WTC11 (cell line): Measurements from ENCODE around the gene BANF2. TPM values are rescaled to one million over a fixed set of nuclear protein-coding genes. Genes with fewer than 3 reads are reported as not detected.
A peak's percentile ranks its signal among the peaks of the same experiment; 100 is the strongest.

Source experiments
- ATAC-seq: fragments of 200-7000 bp; cut with Tn5 transposase; 2 replicates; pipeline ENCODE4 v1.10.0; 2021; ENCODE audit warnings: mild to moderate bottlenecking, moderate library complexity
- CTCF ChIA-PET: fragments of 300-600 bp; sonication (Branson Sonifier 250); formaldehyde crosslinking; loops from one replicate; lab custom pipeline; 2021; ENCODE audit warnings: antibody characterized with exemption; lab: Charles Lee
- POLR2A ChIA-PET: fragments of 350-600 bp; sonication (Branson Sonifier 250); formaldehyde crosslinking; loops from one replicate; lab custom pipeline; 2021; ENCODE audit warnings: antibody characterized with exemption; lab: Charles Lee
- DNase-seq: peaks from one replicate; pipeline ENCODE4 v3.0.0; 2021; ENCODE audit warnings: low spot score
- H3K27ac Mint-ChIP-seq: 2 replicates; pipeline ENCODE4 v1.8.0; 2021; ENCODE audit warnings: mixed read lengths
- H3K27me3 Mint-ChIP-seq: 2 replicates; pipeline ENCODE4 v1.8.0; 2021; ENCODE audit warnings: low read depth, mild to moderate bottlenecking, moderate library complexity, mixed read lengths
- H3K36me3 Mint-ChIP-seq: 2 replicates; pipeline ENCODE4 v1.8.0; 2021; ENCODE audit warnings: mixed read lengths
- H3K4me1 Mint-ChIP-seq: 2 replicates; pipeline ENCODE4 v1.8.0; 2022; ENCODE audit warnings: mixed read lengths
- H3K4me3 Mint-ChIP-seq: 2 replicates; pipeline ENCODE4 v1.8.0; 2021; ENCODE audit warnings: mild to moderate bottlenecking, moderate library complexity, mixed read lengths
- H3K9me3 Mint-ChIP-seq: 2 replicates; pipeline ENCODE4 v1.8.0; 2021; ENCODE audit warnings: mixed read lengths
- AFF4 ChIP-seq: sonication (generic); formaldehyde crosslinking; IDR thresholded peaks from 2 replicates; pipeline ENCODE4 v1.8.1; 2023; ENCODE audit warnings: mild to moderate bottlenecking, missing genetic modification reagents, borderline replicate concordance
- AR ChIP-seq: fragments of 250-450 bp; sonication (Bioruptor Pico); IDR thresholded peaks from 2 replicates; pipeline ENCODE4 v1.9.0; 2021; ENCODE audit warnings: mild to moderate bottlenecking
- E2F4 ChIP-seq: sonication (generic); formaldehyde crosslinking; IDR thresholded peaks from 2 replicates; pipeline ENCODE4 v1.8.1; 2022; ENCODE audit warnings: low read depth, mild to moderate bottlenecking, moderate library complexity, missing genetic modification reagents, borderline replicate concordance
- ETV6 ChIP-seq: sonication (generic); formaldehyde crosslinking; IDR thresholded peaks from 2 replicates; pipeline ENCODE4 v1.8.1; 2022; ENCODE audit warnings: mild to moderate bottlenecking, missing genetic modification reagents
- SMAD3 ChIP-seq: sonication (generic); formaldehyde crosslinking; IDR thresholded peaks from 2 replicates; pipeline ENCODE4 v1.8.0; 2022; ENCODE audit warnings: missing genetic modification reagents, mild to moderate bottlenecking, borderline replicate concordance
- ZNF121 ChIP-seq: sonication (generic); formaldehyde crosslinking; IDR thresholded peaks from 2 replicates; pipeline ENCODE4 v1.8.0; 2023; ENCODE audit warnings: missing genetic modification reagents
- ZSCAN18 ChIP-seq: fragments of 250-450 bp; sonication (Bioruptor Pico); IDR thresholded peaks from 2 replicates; pipeline ENCODE4 v2.1.2; 2022; ENCODE audit warnings: mild to moderate bottlenecking, moderate library complexity
- total RNA-seq: library from RNA; stranded (reverse); gene quantifications from 3 replicates; pipeline ENCODE4 v1.2.3, GENCODE V29; 2021
- TF ChIP-seq, protein P1 (sequence below): sonication (generic); formaldehyde crosslinking; IDR thresholded peaks from 2 replicates; pipeline ENCODE4 v1.8.0; 2022; ENCODE audit warnings: mild to moderate bottlenecking, missing genetic modification reagents
- TF ChIP-seq, protein P2 (sequence below): sonication (generic); formaldehyde crosslinking; IDR thresholded peaks from 2 replicates; pipeline ENCODE4 v1.8.0; 2022; ENCODE audit warnings: mild to moderate bottlenecking, missing genetic modification reagents
- TF ChIP-seq, protein P3 (sequence below): sonication (generic); formaldehyde crosslinking; IDR thresholded peaks from 2 replicates; pipeline ENCODE4 v1.8.1; 2023; ENCODE audit warnings: mild to moderate bottlenecking, moderate library complexity, missing genetic modification reagents

BANF2 gene
- total RNA-seq, 1 experiment from 2014 or later, result not detected

DNA sequence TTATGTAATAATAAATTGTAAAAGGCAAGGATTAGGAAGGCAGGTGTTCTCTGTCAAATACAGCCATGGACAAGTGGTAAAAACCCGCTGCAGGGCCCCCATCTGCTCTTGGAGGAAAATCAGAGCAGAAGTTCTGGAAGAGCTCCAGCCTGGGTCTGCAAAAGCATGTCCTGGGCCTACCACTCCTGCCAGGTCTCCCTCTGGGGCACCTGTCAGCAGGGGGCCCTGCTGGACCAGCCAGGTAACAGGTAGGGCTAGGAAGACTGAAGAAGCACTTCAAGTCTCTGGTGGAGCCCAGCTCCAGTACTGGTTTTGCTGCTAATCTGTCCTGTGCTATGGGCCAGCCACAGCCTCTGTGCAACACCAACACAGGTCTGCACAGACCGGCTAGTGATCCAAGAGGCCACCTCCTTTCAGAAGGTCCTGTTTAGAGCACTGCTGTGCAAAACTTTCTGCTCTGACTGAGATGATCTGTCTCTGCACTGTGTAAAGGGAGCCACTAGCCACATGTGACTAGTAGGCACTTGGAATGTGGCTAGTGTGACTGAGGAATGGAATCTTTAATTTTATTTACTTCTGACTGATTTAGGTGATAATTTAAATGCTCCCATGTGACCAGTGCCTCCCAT lies 47.9 kb upstream of the BANF2 start:
- DNase-seq (no peak), ATAC-seq (no peak)
- POLR2A ChIA-PET, result no interaction called here
- peak overlapping the region; percentile 84 for H3K27ac Mint-ChIP-seq
- no peaks in the 10 kb centered on the region for H3K9me3 Mint-ChIP-seq
- no peaks in the 10 kb centered on the region for H3K27me3 Mint-ChIP-seq
- TF ChIP-seq ZSCAN18 (no peak), AFF4 (no peak), ETV6 (CRISPR knock-in tag) (no peak)
- TF ChIP-seq, protein P1, sequence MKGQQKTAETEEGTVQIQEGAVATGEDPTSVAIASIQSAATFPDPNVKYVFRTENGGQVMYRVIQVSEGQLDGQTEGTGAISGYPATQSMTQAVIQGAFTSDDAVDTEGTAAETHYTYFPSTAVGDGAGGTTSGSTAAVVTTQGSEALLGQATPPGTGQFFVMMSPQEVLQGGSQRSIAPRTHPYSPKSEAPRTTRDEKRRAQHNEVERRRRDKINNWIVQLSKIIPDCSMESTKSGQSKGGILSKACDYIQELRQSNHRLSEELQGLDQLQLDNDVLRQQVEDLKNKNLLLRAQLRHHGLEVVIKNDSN (CRISPR knock-in tag), result no peak
- TF ChIP-seq, protein P2, sequence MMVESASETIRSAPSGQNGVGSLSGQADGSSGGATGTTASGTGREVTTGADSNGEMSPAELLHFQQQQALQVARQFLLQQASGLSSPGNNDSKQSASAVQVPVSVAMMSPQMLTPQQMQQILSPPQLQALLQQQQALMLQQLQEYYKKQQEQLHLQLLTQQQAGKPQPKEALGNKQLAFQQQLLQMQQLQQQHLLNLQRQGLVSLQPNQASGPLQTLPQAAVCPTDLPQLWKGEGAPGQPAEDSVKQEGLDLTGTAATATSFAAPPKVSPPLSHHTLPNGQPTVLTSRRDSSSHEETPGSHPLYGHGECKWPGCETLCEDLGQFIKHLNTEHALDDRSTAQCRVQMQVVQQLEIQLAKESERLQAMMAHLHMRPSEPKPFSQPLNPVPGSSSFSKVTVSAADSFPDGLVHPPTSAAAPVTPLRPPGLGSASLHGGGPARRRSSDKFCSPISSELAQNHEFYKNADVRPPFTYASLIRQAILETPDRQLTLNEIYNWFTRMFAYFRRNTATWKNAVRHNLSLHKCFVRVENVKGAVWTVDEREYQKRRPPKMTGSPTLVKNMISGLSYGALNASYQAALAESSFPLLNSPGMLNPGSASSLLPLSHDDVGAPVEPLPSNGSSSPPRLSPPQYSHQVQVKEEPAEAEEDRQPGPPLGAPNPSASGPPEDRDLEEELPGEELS, result no peak
- TF ChIP-seq, protein P3, sequence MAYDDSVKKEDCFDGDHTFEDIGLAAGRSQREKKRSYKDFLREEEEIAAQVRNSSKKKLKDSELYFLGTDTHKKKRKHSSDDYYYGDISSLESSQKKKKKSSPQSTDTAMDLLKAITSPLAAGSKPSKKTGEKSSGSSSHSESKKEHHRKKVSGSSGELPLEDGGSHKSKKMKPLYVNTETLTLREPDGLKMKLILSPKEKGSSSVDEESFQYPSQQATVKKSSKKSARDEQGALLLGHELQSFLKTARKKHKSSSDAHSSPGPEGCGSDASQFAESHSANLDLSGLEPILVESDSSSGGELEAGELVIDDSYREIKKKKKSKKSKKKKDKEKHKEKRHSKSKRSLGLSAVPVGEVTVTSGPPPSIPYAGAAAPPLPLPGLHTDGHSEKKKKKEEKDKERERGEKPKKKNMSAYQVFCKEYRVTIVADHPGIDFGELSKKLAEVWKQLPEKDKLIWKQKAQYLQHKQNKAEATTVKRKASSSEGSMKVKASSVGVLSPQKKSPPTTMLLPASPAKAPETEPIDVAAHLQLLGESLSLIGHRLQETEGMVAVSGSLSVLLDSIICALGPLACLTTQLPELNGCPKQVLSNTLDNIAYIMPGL (CRISPR knock-in tag), result no peak
- H3K4me3 Mint-ChIP-seq, result no peak overlapping the region
- CTCF ChIA-PET, result interaction anchor here (1.0 to 2.1 kb wide), 3 partner anchors 34 to 287 kb away, joined by 4 to 8 read pairs (median 4); no protein-coding TSS in a partner anchor
- H3K4me1 Mint-ChIP-seq, result peaks cover 67% of the 10 kb centered on the region
- H3K36me3 Mint-ChIP-seq, result peaks cover 14% of the 10 kb centered on the region

DNA sequence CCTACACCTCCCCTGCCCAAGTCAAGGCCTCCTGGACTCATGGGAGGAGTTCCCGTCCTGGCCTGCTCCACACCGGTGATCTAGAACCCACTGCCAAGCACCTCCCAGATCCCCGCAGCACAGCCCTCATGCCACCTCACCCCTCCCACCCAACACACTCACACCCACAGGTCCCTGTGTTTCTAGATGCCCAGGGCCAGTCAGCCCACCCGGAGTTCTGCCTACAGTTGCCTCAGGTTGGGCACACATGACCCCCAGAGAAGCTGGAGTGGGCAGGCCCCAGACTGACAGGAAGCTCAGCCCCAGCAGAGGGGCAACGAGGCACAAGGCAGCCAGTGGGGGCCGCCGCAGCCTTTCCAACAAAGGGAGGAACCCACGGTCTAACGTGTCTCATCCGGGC lies 47.4 kb upstream of the BANF2 start:
- H3K4me3 Mint-ChIP-seq, result no peak overlapping the region
- H3K27ac Mint-ChIP-seq, result peak overlapping the region; percentile 84
- CTCF ChIA-PET, result interaction anchor here (1.1 to 2.1 kb wide), 5 partner anchors 28 to 287 kb away, joined by 3 to 8 read pairs (median 4); no protein-coding TSS in a partner anchor
- DNase-seq, result no peak
- peaks cover 68% of the 10 kb centered on the region for H3K4me1 Mint-ChIP-seq
- H3K27me3 Mint-ChIP-seq, result no peaks in the 10 kb centered on the region
- ATAC-seq, result no peak
- peaks cover 18% of the 10 kb centered on the region for H3K36me3 Mint-ChIP-seq
- H3K9me3 Mint-ChIP-seq, result no peaks in the 10 kb centered on the region
- TF ChIP-seq AR (CRISPR knock-in tag) (no peak), ZNF121 (CRISPR knock-in tag) (no peak), SMAD3 (CRISPR knock-in tag) (no peak), E2F4 (CRISPR knock-in tag) (no peak)
- POLR2A ChIA-PET, result no interaction called here
